Hematopoietic multipotent progenitor cell treated with erythropoietin and hydrocortisone succinate and interleukin-3 and kit ligand, for 6 days (in vitro differentiated cells): ENCODE data around the gene DARS1.

ENCODE experiments used
- DNase-seq: peaks from one replicate; pipeline ENCODE4 v3.0.0-alpha.2; 2015

DARS1 gene

DNA sequence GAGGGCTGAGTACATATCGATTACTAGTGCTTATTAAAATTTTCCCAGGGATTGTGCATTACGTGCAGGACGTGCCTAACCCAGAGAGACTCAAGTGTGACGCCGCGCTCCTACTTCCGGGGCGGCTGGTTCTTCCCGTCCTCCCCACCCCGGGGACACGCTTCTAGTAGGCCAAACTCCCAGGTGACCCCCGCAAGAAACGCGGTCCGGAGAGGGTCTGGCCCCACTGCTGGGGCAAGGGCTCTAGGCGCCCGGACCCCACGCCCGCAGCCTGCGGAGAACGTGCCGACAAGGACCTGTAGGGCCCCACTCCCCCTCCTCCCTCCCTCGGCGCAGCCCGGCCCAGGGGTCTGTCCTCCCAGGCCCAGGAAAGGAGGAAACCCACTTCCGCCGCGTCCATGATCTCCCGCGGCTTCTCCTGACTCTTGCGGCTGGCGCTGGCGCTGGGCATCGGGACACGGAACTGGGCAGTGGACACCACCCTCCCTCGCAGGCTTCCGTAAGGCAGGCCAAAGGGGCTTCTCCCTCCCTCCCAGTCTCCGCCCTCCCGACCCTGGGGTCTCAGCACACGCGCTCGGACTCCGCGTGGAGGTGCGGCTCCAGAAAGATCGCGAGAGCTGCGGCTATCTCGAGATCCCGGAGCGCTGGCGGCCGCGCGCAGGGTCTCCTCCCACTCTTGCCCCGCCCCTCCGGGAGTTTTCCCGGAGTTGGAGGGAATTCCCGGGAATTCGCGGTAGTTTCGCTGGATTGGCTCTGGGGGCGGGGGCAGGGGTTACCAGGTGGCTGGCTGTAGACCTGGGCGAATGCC, at the start of gene DARS1:
Gene DARS1 (minus strand): TSS at position 609 of the 808 bp plus-strand sequence. CDS start 158 bp downstream, at position 451.
- DNase-seq: peak; percentile 94

GRCh38 chr2:136034629-136035028, 49.2 kb upstream of the DARS1 start:
- DNase-seq: no peak

DNA sequence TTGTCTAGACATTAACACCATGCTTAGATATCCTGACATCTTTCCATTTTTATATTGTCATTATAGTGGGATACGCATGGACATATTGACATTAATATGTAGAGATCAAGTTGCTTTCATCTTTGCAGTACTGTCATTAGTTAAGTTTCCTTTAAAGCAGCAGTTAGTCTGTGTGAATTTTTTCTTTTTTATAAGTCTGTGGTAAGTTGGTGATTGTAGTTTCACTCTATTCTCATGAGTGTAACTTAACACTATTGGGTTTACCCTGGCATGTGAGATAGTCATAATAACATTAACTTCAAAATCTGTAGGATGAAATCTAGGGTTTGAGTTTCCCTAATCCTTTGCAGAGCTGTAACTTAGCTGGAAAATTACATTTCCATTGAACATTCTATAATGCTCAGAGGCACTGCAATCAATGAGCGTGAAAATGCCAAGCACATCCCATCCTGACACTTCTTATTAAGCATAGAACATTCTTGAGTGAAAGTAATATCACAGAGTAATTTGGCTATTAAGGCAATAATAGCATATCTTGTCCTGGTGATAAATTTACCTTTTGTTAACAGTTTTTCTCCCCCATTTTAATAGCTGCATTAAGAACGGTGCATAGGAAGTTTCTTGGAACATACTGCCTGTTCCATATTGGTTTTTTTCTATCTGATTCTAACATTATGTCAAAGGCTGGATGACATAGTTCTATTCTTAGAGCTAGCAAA, 47.5 kb upstream of the DARS1 start:
- DNase-seq: no peak

DNA sequence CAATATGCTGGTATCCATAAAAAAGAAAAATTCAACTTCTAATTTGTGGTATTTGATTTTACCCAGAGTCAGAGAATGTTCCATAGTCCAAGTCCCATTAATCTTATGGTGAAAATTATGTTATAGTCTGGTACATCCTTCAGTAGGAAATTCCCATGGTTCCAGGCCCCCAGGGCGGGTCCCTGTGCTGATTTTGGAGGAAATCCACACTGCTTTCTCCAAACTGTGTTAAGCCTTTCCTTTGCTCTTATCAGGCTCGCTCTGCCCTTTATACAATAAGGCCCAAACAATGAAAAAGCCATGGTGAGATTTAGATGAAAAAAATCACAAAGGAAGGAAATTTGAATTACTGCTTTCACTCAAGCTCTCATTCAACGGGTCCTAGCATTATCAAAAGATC, 46.8 kb upstream of the DARS1 start:
- no peak for DNase-seq

DNA sequence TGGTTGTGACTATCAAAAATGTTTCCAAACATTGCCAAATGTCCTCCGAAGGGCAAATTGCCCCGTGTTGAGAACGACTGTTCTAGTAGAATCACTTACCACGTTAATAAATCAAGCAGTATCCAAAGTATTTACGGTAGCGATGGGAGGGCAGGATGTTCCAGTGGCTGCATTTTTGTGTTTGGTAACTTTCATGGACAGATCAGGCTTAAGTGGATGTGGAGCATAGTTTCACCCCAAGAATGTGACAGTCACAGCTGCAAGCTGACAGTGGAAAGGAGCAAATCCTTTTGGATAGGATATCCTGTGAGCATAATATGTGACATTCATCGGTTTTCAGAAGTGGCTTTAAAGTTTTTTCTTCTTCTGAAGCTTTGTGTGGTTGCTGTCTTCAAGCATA, 46.3 kb upstream of the DARS1 start:
- DNase-seq: no peak

- peak; percentile 23 for DNase-seq
Observed at GRCh38 chr2:136030406-136030805, 45.0 kb upstream of the DARS1 start.

GRCh38 chr2:136029149-136029548, 43.7 kb upstream of the DARS1 start:
- no peak for DNase-seq

- no peak for DNase-seq
Observed at GRCh38 chr2:136028001-136028400, 42.6 kb upstream of the DARS1 start.

- no peak for DNase-seq
Observed at GRCh38 chr2:136027112-136027511, 41.7 kb upstream of the DARS1 start.

GRCh38 chr2:136025057-136025973, 39.9 kb upstream of the DARS1 start:
- DNase-seq: peak; percentile 71

DNA sequence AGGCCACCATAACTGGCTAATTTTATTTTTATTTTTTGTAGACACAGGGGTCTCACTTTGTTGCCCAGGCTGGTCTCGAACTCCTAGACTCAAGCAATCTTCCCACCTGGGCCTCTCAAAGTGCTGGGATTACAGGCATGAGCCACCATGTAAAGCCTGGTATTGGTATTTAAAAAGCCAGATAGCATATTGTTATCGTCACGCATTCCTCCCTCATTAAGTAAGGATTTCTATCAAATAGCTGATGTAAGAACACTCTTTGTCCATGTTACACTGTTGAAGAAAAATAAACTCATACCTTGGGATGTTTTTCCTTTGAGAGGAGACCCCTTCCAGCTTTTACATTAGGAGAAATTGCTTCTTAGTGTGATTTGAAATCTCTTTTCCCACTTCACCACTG, 39.2 kb upstream of the DARS1 start:
- no peak for DNase-seq

- no peak for DNase-seq
Observed at GRCh38 chr2:136024185-136024584, 38.8 kb upstream of the DARS1 start.

DNA sequence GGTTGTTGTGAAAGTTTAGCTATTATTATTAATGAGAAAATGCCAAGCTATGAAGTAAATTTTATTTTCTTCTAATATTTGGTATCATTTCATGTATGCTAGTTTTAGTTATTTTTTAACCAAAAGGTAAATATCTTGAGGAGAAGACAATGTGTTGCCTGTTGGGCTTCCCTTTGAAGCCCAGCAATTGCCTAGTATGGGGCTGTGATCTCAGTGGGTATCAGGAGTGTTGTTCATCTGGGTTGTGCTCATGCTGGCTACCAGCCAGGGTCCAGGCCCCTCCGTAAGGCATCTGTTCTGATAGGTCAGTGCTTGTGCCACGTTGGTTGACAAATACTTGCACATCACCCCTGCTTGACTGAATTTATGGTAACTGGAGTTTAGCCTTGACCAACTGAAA, 38.0 kb upstream of the DARS1 start:
- DNase-seq: no peak

- peak; percentile 77 for DNase-seq
Observed at GRCh38 chr2:136022396-136023146, 37.1 kb upstream of the DARS1 start.

- DNase-seq: no peak
Observed at GRCh38 chr2:136021976-136022375, 36.5 kb upstream of the DARS1 start.

- DNase-seq: no peak
Observed at GRCh38 chr2:136021406-136021805, 36.0 kb upstream of the DARS1 start.

- DNase-seq: no peak
Observed at GRCh38 chr2:136020831-136021230, 35.4 kb upstream of the DARS1 start.

GRCh38 chr2:136019825-136020224, 34.4 kb upstream of the DARS1 start:
- DNase-seq: no peak

- DNase-seq: peak; percentile 42
Observed at GRCh38 chr2:136019306-136019705, 33.9 kb upstream of the DARS1 start.

GRCh38 chr2:136017786-136018185, 32.4 kb upstream of the DARS1 start:
- no peak for DNase-seq

- no peak for DNase-seq
Observed at GRCh38 chr2:136016836-136017235, 31.4 kb upstream of the DARS1 start.

- DNase-seq: no peak
Observed at GRCh38 chr2:136016427-136016826, 31.0 kb upstream of the DARS1 start.
